CD4-positive, alpha-beta T cell (primary cell): Measurements from ENCODE around the gene AOC3. TPM values are rescaled to one million over a fixed set of nuclear protein-coding genes. Genes with fewer than 3 reads are reported as not detected.
"Not testable (repeated sequence)": the region's sequence is repeated elsewhere in the genome, so short reads cannot be mapped to it uniquely, and the experiment has no call there.

Experiments used
- ATAC-seq: fragments of 200-7000 bp; cut with Tn5 transposase; one replicate; pipeline ENCODE4 v1.10.0; 2022; ENCODE audit warnings: mild to moderate bottlenecking; ENCODE audit not compliant: poor library complexity
- CTCF ChIA-PET: fragments of 350-600 bp; sonication (Branson Sonifier 250); formaldehyde crosslinking; loops from one replicate; lab custom pipeline; 2021; ENCODE audit warnings: antibody characterized with exemption, inconsistent platforms; lab: Charles Lee
- POLR2A ChIA-PET: fragments of 350-600 bp; sonication (Branson Sonifier 250); formaldehyde crosslinking; loops from one replicate; lab custom pipeline; 2021; ENCODE audit warnings: antibody characterized with exemption, inconsistent platforms; lab: Charles Lee
- DNase-seq, 14 experiments: peaks; one replicate each; pipeline ENCODE4 v3.0.0-alpha.2; 2013 to 2020; ENCODE audit warnings: mixed read lengths in 2 of 14
- H3K27ac ChIP-seq, 2 donors: one replicate each; pipeline versions ENCODE4 v1.5.1 to v1.7.0; 2013; ENCODE audit warnings: low read length in 2 of 2, low read depth in 1 of 2, mild to moderate bottlenecking in 1 of 2
- H3K27me3 ChIP-seq, 2 experiments: 1 replicate in 1 of 2; 2 replicates in 1 of 2; pipeline versions ENCODE4 v1.6.1 to v1.7.0; 2013; ENCODE audit warnings: low read length in 2 of 2, control low read depth in 1 of 2, mild to moderate bottlenecking in 1 of 2, moderate library complexity in 1 of 2; ENCODE audit not compliant: insufficient read depth in 2 of 2, control insufficient read depth in 1 of 2
- H3K36me3 ChIP-seq: one replicate; pipeline ENCODE4 v1.6.1; 2013; ENCODE audit warnings: low read length, control low read depth; ENCODE audit not compliant: insufficient read depth
- H3K4me1 ChIP-seq: one replicate; pipeline ENCODE4 v1.6.1; 2013; ENCODE audit warnings: low read length, control low read depth; ENCODE audit not compliant: insufficient read depth
- H3K4me3 ChIP-seq: one replicate; pipeline ENCODE4 v1.5.1; 2013; ENCODE audit warnings: mild to moderate bottlenecking, low read length, moderate library complexity
- H3K9me3 ChIP-seq, 2 experiments: 1 replicate in 1 of 2; 2 replicates in 1 of 2; pipeline versions ENCODE4 v1.6.1 to v1.7.0; 2013; ENCODE audit warnings: low read length in 2 of 2, mild to moderate bottlenecking in 2 of 2, control low read depth in 1 of 2, moderate library complexity in 1 of 2; ENCODE audit not compliant: control insufficient read depth in 1 of 2, insufficient read depth in 1 of 2
- H3K27ac Mint-ChIP-seq: one replicate; pipeline ENCODE4 v1.8.0; 2020; ENCODE audit warnings: mixed read lengths
- H3K27me3 Mint-ChIP-seq: one replicate; pipeline ENCODE4 v1.8.0; 2021; ENCODE audit warnings: mixed read lengths
- H3K36me3 Mint-ChIP-seq: one replicate; pipeline ENCODE4 v1.8.0; 2021; ENCODE audit warnings: low read depth, mixed read lengths
- H3K4me1 Mint-ChIP-seq: one replicate; pipeline ENCODE4 v1.8.0; 2021; ENCODE audit warnings: low read depth, mixed read lengths
- H3K4me3 Mint-ChIP-seq: one replicate; pipeline ENCODE4 v1.8.0; 2020; ENCODE audit warnings: mild to moderate bottlenecking, mixed read lengths
- H3K9me3 Mint-ChIP-seq: one replicate; pipeline ENCODE4 v1.8.0; 2020; ENCODE audit warnings: mixed read lengths
- intact Hi-C, 2 experiments: fragments of 100-400 bp; cut with DNase I in 1 of 2; cut with micrococcal nuclease in 1 of 2; formaldehyde crosslinking; loops; one replicate each; pipeline versions ENCODE4 v1.15.1 to v1.9.0; 2023 to 2025; cut with DNase I, micrococcal nuclease
- total RNA-seq, 174 experiments: library from RNA in 2 of 174; stranded (reverse) in 2 of 174; gene quantifications; one replicate each; pipeline ENCODE4 v1.2.3 and lab custom pipeline; 2021 to 2026
- TF ChIP-seq, protein P1 (sequence below): fragments of 200-600 bp; IDR thresholded peaks from one replicate; pipeline ENCODE4 v1.8.0; 2022; ENCODE audit warnings: antibody characterized with exemption, mild to moderate bottlenecking

AOC3 gene
- total RNA-seq, 2 experiments from 2014 or later = 0.78 to 1.0 TPM

DNA sequence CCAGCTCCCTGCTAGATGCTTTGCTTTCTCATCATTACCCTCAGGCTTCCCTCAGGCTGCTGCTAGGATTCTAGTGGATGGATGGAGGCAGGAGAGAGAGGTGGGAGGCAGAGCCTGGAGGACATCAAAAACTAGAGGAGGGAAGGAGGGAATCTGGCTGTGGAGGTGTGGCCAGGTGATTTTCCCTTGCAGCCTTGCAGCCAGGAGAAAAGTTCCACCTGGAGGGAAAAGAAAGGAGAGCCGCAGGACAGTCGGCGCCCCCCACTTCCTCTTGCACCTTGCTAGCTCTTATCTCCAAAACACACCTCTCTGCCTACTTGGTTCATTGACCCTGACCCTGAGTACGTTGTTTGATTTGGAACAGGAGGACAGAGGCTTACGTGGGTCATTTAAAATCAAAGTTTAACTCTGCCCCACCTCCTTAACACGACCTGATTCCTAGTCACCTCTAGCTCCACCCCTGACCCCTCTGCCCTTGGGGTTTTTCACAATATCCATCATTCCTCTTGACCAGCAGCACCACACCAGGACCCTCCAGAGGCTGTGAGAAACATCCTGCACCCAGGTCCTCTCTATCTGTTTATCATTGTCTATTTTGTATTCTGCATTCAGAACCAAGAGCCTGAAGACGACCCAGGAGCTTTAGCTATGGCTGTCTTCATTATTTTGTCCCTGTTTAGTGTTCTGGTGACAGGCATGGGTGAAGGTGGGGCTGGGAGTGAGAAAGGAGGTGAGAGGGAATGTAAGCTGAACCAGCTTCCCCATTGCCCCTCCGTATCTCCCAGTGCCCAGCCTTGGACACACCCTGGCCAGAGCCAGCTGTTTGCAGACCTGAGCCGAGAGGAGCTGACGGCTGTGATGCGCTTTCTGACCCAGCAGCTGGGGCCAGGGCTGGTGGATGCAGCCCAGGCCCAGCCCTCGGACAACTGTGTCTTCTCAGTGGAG, 15.9 kb downstream of the AOC3 start:
- H3K4me1 ChIP-seq = no peaks in the 10 kb centered on the region
- intact Hi-C loops = no loop called here
- no peaks in the 10 kb centered on the region for H3K36me3 ChIP-seq
- peaks cover 15% of the 10 kb centered on the region for H3K27me3 Mint-ChIP-seq
- no peak overlapping the region for H3K4me3 ChIP-seq
- H3K4me1 Mint-ChIP-seq = no peaks in the 10 kb centered on the region
- H3K36me3 Mint-ChIP-seq = no peaks in the 10 kb centered on the region
- peaks cover 2% of the 10 kb centered on the region for H3K9me3 Mint-ChIP-seq
- H3K27ac ChIP-seq = no peak overlapping the region
- POLR2A ChIA-PET = no interaction called here
- H3K9me3 ChIP-seq = no peaks in the 10 kb centered on the region
- TF ChIP-seq, protein P1, sequence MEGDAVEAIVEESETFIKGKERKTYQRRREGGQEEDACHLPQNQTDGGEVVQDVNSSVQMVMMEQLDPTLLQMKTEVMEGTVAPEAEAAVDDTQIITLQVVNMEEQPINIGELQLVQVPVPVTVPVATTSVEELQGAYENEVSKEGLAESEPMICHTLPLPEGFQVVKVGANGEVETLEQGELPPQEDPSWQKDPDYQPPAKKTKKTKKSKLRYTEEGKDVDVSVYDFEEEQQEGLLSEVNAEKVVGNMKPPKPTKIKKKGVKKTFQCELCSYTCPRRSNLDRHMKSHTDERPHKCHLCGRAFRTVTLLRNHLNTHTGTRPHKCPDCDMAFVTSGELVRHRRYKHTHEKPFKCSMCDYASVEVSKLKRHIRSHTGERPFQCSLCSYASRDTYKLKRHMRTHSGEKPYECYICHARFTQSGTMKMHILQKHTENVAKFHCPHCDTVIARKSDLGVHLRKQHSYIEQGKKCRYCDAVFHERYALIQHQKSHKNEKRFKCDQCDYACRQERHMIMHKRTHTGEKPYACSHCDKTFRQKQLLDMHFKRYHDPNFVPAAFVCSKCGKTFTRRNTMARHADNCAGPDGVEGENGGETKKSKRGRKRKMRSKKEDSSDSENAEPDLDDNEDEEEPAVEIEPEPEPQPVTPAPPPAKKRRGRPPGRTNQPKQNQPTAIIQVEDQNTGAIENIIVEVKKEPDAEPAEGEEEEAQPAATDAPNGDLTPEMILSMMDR = no peak
- peaks cover 7 to 8% of the 10 kb centered on the region in 2 experiments for H3K27me3 ChIP-seq
- DNase-seq (no peak), ATAC-seq (no peak)
- no peak overlapping the region for H3K27ac Mint-ChIP-seq
- H3K4me3 Mint-ChIP-seq = no peak overlapping the region
- CTCF ChIA-PET = no interaction called here

DNA sequence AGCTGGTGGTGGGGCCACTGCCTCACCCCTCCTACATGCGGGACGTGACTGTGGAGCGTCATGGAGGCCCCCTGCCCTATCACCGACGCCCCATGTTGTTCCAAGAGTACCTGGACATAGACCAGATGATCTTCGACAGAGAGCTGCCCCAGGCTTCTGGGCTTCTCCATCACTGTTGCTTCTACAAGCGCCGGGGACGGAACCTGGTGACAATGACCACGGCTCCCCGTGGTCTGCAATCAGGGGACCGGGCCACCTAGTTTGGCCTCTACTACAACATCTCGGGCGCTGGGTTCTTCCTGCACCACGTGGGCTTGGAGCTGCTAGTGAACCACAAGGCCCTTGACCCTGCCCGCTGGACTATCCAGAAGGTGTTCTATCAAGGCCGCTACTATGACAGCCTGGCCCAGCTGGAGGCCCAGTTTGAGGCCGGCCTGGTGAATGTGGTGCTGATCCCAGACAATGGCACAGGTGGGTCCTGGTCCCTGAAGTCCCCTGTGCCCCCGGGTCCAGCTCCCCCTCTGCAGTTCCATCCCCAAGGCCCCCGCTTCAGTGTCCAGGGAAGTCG, 16.8 kb downstream of the AOC3 start:
- H3K4me3 ChIP-seq, CTCF ChIA-PET, H3K4me1 ChIP-seq, ATAC-seq, H3K27me3 ChIP-seq, H3K27ac Mint-ChIP-seq, DNase-seq, POLR2A ChIA-PET, H3K9me3 ChIP-seq, H3K4me3 Mint-ChIP-seq, H3K9me3 Mint-ChIP-seq, H3K36me3 Mint-ChIP-seq, H3K36me3 ChIP-seq, intact Hi-C loops, H3K27ac ChIP-seq, H3K4me1 Mint-ChIP-seq: not testable (repeated sequence)
- H3K27me3 Mint-ChIP-seq = peaks cover 17% of the 10 kb centered on the region

DNA sequence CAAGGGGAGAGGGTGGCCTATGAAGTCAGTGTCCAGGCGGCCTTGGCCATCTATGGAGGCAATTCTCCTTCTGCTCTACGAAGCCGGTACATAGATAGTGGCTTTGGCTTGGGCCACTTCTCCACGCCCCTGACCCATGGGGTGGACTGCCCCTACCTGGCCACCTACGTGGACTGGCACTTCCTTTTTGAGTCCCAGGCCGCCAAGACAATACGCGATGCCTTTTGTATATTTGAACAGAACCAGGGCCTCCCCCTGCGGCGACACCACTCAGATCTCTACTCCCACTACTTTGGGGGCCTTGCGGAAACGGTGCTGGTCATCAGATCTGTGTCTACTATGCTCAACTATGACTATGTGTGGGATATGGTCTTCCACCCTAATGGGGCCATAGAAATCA, 17.3 kb downstream of the AOC3 start:
- H3K36me3 Mint-ChIP-seq = no peaks in the 10 kb centered on the region
- no peak overlapping the region for H3K27ac Mint-ChIP-seq
- ChIA-PET POLR2A (no interaction called here), CTCF (no interaction called here)
- peaks cover 22% of the 10 kb centered on the region for H3K27me3 Mint-ChIP-seq
- Histone ChIP-seq H3K9me3 (no peaks in the 10 kb centered on the region), H3K4me1 (no peaks in the 10 kb centered on the region), H3K27me3 (peaks cover 7 to 13% of the 10 kb centered on the region in 2 experiments), H3K36me3 (no peaks in the 10 kb centered on the region), H3K4me3 (no peak overlapping the region), H3K27ac (no peak overlapping the region)
- peaks cover 2% of the 10 kb centered on the region for H3K9me3 Mint-ChIP-seq
- no peaks in the 10 kb centered on the region for H3K4me1 Mint-ChIP-seq
- no peak for DNase-seq
- ATAC-seq = no peak
- intact Hi-C loops = no loop called here
- no peak overlapping the region for H3K4me3 Mint-ChIP-seq
- TF ChIP-seq, protein P1 = no peak
